ENCODE results near the gene NUP133. TPM values are rescaled to one million over a fixed set of nuclear protein-coding genes. Genes with fewer than 3 reads are reported as not detected.
"Not testable (repeated sequence)": the region's sequence is repeated elsewhere in the genome, so short reads cannot be mapped to it uniquely, and the experiment has no call there.

The NUP133 gene
- total and polyA plus RNA-seq, 4 donors, result 12.9 to 57.6 (median 25.3) TPM

- Histone ChIP-seq H3K9me3 (ENCODE audit: control insufficient read depth in 4 of 4, insufficient read depth in 3 of 4, low read length in 3 of 4) (peaks cover 0 to 3% (median under 1%) of the 10 kb centered on the region in 4 donors), H3K4me1 (ENCODE audit: control insufficient read depth in 5 of 5, insufficient read depth in 5 of 5, low read length in 5 of 5) (no peaks in the 10 kb centered on the region), H3K36me3 (ENCODE audit: control insufficient read depth in 4 of 4, insufficient read depth in 4 of 4, low read length in 4 of 4) (no peaks in the 10 kb centered on the region), H3K4me3 (no peak overlapping the region), H3K27ac (ENCODE audit: low read depth in 1 of 2, low read length in 1 of 2) (no peak overlapping the region), H3K27me3 (ENCODE audit: control insufficient read depth in 3 of 3, insufficient read depth in 3 of 3, low read length in 2 of 3) (peaks cover 0 to 2% (median 0%) of the 10 kb centered on the region in 3 donors), H3K9ac (ENCODE audit: insufficient read depth in 1 of 2, low read length in 2 of 2) (no peak overlapping the region)
- 93 to 94% methylated on average over 11 of the region's 11 CpGs for WGBS, 2 donors
- ATAC-seq (ENCODE audit: insufficient read depth, low FRiP score) (no peak), DNase-seq (no peak)
- no peak for TF ChIP-seq CTCF (IDR thresholded peaks at IDR 0.05; ENCODE audit: control extremely low read depth, extremely low read depth)
Observed at GRCh38 chr1:229420224-229420623, 87.9 kb downstream of the NUP133 start.

- H3K27ac ChIP-seq (ENCODE audit: low read depth in 1 of 2, low read length in 1 of 2); H3K4me3 ChIP-seq; H3K27me3 ChIP-seq (ENCODE audit: control insufficient read depth in 3 of 3, insufficient read depth in 3 of 3, low read length in 2 of 3); DNase-seq; H3K4me1 ChIP-seq (ENCODE audit: control insufficient read depth in 5 of 5, insufficient read depth in 5 of 5, low read length in 5 of 5); ATAC-seq (ENCODE audit: insufficient read depth, low FRiP score); H3K9me3 ChIP-seq (ENCODE audit: control insufficient read depth in 4 of 4, insufficient read depth in 3 of 4, low read length in 3 of 4); H3K9ac ChIP-seq (ENCODE audit: insufficient read depth in 1 of 2, low read length in 2 of 2); H3K36me3 ChIP-seq (ENCODE audit: control insufficient read depth in 4 of 4, insufficient read depth in 4 of 4, low read length in 4 of 4): not testable (repeated sequence)
- 82 to 85% methylated on average over 6 of the region's 6 CpGs for WGBS, 2 donors
Observed at GRCh38 chr1:229418586-229418985, 89.6 kb downstream of the NUP133 start.

GRCh38 chr1:229412810-229413209, 95.3 kb downstream of the NUP133 start:
- WGBS, 2 donors, result 88 to 94% methylated on average over 5 of the region's 5 CpGs
- not testable (repeated sequence) for ATAC-seq (ENCODE audit: insufficient read depth, low FRiP score)
- peaks cover 0 to 35% (median 34%) of the 10 kb centered on the region in 3 donors for H3K27me3 ChIP-seq (ENCODE audit: control insufficient read depth in 3 of 3, insufficient read depth in 3 of 3, low read length in 2 of 3)

GRCh38 chr1:229412056-229412455, 96.1 kb downstream of the NUP133 start:
- 73 to 82% methylated on average over 7 of the region's 7 CpGs for WGBS, 2 donors
- H3K9me3 ChIP-seq (ENCODE audit: control insufficient read depth in 4 of 4, insufficient read depth in 3 of 4, low read length in 3 of 4), result peaks cover 0 to 2% (median 0%) of the 10 kb centered on the region in 4 donors
- H3K4me1 ChIP-seq (ENCODE audit: control insufficient read depth in 5 of 5, insufficient read depth in 5 of 5, low read length in 5 of 5), result peaks cover 0 to 25% (median 3%) of the 10 kb centered on the region in 5 donors
- H3K27ac ChIP-seq (ENCODE audit: low read depth in 1 of 2, low read length in 1 of 2), result no peak overlapping the region
- no peak overlapping the region for H3K9ac ChIP-seq (ENCODE audit: insufficient read depth in 1 of 2, low read length in 2 of 2)
- no peak for TF ChIP-seq CTCF (IDR thresholded peaks at IDR 0.05; ENCODE audit: control extremely low read depth, extremely low read depth)
- H3K4me3 ChIP-seq, result no peak overlapping the region
- ATAC-seq (ENCODE audit: insufficient read depth, low FRiP score) (no peak), DNase-seq (no peak)
- peaks cover 0 to 42% (median 42%) of the 10 kb centered on the region in 3 donors for H3K27me3 ChIP-seq (ENCODE audit: control insufficient read depth in 3 of 3, insufficient read depth in 3 of 3, low read length in 2 of 3)
- H3K36me3 ChIP-seq (ENCODE audit: control insufficient read depth in 4 of 4, insufficient read depth in 4 of 4, low read length in 4 of 4), result no peaks in the 10 kb centered on the region

More at GRCh38 chr1:229412810-229413209, 95.3 kb downstream of the NUP133 start:
- H3K36me3 ChIP-seq (ENCODE audit: control insufficient read depth in 4 of 4, insufficient read depth in 4 of 4, low read length in 4 of 4); H3K4me3 ChIP-seq; H3K9ac ChIP-seq (ENCODE audit: insufficient read depth in 1 of 2, low read length in 2 of 2); H3K27ac ChIP-seq (ENCODE audit: low read depth in 1 of 2, low read length in 1 of 2); H3K9me3 ChIP-seq (ENCODE audit: control insufficient read depth in 4 of 4, insufficient read depth in 3 of 4, low read length in 3 of 4); DNase-seq: not testable (repeated sequence)
- peaks cover 0 to 17% (median 3%) of the 10 kb centered on the region in 5 donors for H3K4me1 ChIP-seq (ENCODE audit: control insufficient read depth in 5 of 5, insufficient read depth in 5 of 5, low read length in 5 of 5)
